ENCODE measurements around the gene ZFAND3.

- no peak for TF ChIP-seq CTCF (conservative IDR thresholded peaks at IDR 0.05; ENCODE audit: low read depth, low read length)
- no peak for TF ChIP-seq MAFK (IDR thresholded peaks at IDR 0.05; ENCODE audit: low read depth, low read length)
- TF ChIP-seq POLR2A (IDR thresholded peaks at IDR 0.05; ENCODE audit: low read depth, low read length): no peak
- TF ChIP-seq RAD21 (IDR thresholded peaks at IDR 0.05; ENCODE audit: low read length): no peak
- no peak for TF ChIP-seq CEBPB (IDR thresholded peaks at IDR 0.05; ENCODE audit: low read depth, low read length)
- no peak for TF ChIP-seq MXI1 (IDR thresholded peaks at IDR 0.05; ENCODE audit: borderline replicate concordance, low read depth, low read length)
- no peak for TF ChIP-seq MAZ (IDR thresholded peaks at IDR 0.05; ENCODE audit: borderline replicate concordance, low read depth, low read length)
Measured at GRCh38 chr6:38051819-38052434, 232.4 kb downstream of the ZFAND3 start.

Measured in IMR-90 (cell line).